ENCODE measurements around the gene ADAMTS17. TPM values are rescaled to one million over a fixed set of nuclear protein-coding genes. Genes with fewer than 3 reads are reported as not detected.
"Not testable (repeated sequence)": the region's sequence is repeated elsewhere in the genome, so short reads cannot be mapped to it uniquely, and the experiment has no call there.

The ADAMTS17 gene
- total RNA-seq, 1 experiment from 2014 or later = 0.25 TPM

GRCh38 chr15:99980752-99981151, 361.0 kb downstream of the ADAMTS17 start:
- DNase-seq (ENCODE audit: low spot score) = no peak

DNA sequence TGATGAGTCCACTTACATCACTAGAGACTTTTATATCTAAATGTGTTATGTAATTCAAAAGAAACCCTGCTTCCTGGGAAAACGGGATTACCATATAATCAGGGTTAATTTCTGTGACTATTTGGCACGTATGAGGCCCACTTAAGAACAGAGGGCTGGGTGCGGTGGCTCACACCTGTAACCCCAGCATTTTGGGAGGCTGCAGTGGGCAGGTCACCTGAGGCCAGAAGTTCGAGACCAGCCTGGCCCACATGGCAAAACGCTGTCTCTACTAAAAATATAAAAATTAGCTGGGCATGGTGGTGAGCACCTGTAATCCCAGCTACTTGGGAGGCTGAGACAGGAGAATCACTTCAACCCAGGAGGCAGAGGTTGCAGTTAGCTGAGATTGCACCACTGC, 361.9 kb downstream of the ADAMTS17 start:
- DNase-seq (ENCODE audit: low spot score) = not testable (repeated sequence)

DNA sequence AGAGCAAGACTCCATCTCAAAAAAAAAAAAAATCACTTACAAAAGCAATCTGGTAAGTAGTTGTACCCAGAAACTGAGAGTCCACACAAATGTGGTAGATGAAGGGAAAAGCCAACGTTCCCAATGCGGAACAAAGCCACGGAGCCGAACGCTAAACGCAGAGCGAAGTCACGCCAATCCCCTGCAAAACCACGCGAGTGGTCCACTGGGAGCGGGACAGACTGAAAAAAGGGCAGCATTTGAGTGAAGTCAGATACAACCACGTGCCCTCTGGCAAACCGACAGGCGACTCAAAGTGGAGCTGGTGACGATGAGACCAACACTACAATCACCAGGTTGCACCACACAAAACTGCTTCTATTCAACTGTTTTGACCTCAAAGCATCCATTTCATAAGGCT, 362.4 kb downstream of the ADAMTS17 start:
- no peak for DNase-seq (ENCODE audit: low spot score)

- no peak for DNase-seq (ENCODE audit: low spot score)
Measured at GRCh38 chr15:99978426-99978825, 363.3 kb downstream of the ADAMTS17 start.

GRCh38 chr15:99977929-99978328, 363.8 kb downstream of the ADAMTS17 start:
- DNase-seq (ENCODE audit: low spot score) = no peak

DNA sequence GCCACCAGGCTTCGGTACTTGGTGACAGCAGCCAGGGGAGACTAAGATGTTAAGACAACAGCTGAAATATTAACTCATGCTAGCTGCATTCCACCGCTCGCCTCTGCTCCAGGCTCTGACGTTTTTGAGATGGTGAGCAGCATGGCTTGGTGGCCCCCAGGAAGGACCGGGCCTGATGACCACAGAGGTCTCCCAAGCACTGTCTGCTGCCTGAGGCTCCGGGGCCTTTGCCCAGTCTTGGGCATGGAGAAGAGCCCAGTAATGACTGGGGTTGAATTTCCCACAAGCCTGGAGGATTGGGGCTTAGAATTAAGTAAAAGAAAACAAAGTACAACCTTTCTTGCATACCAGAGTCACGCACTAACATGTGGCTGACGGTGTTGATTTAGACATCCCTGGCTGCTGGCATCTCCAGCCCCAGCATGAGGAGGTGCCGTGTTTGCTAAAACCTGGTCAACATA, 364.9 kb downstream of the ADAMTS17 start:
- DNase-seq (ENCODE audit: low spot score) = peak; percentile 24

GRCh38 chr15:99976000-99976399, 365.8 kb downstream of the ADAMTS17 start:
- DNase-seq (ENCODE audit: low spot score) = no peak

DNA sequence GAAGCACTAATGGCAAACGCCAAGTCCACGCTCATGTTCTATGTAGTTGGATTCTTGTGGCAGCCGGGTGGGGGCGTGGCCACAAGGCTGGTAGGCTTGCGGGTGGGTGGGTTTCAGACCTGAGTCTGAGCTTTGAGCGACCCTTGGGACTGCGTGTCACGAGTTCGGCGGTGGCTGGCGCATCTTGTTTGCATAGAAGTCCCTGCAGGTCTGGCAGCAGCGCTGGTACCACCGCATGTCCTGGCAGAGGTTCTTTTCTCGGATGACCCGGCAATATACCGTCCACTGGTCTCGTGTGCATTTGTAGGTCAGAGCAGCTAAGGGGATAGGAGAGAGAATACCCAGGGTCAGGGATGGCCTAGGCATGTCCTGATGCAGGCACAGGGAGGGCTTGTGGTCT, 367.5 kb downstream of the ADAMTS17 start:
- no peak for DNase-seq (ENCODE audit: low spot score)

DNA sequence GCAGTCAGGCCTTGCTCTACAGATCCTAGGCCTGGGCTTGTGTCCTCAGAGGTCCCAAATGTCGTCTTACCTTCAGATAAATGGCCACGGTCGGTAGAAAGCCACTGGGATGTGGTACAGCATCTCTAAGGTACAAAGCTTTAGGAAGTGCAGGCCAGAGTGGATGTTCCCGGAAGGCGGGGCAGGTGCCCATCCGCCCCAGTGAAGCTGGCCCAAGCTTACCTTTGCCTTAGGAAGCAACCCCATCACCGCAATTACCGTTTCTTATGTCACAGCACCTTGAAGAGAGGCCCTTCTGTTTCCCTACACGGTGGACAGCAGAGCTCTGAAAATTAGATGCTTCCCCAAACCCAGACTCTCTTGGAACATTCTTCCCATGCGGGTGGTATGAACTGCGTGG, 368.4 kb downstream of the ADAMTS17 start:
- no peak for DNase-seq (ENCODE audit: low spot score)

DNA sequence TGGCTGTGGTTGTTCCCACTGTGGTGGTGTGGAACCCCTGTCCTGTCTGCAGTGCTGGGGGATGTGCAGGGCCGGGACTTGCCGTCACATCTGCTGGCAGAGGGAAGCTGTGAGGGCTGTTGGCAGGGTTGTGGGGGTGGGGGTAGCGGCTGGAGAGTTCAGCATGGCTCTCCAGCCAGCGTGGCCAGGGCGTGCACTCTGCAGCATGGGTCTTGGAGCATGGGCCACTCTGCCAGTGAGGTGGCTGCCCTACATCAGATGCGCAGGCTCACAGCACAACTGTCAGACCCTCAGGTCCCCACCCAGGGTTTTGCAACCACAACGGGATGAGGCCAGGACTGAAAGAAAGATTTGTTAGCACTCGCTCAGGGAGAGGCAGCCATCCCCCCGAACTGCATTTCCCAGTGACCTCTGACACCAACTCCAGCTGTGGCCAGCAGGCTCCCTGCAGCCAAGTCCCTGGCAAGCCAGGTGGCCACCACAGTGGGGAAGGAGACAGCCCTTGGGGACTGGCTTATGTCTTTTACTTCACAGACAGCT, 370.8 kb downstream of the ADAMTS17 start:
- no peak for DNase-seq (ENCODE audit: low spot score)

DNA sequence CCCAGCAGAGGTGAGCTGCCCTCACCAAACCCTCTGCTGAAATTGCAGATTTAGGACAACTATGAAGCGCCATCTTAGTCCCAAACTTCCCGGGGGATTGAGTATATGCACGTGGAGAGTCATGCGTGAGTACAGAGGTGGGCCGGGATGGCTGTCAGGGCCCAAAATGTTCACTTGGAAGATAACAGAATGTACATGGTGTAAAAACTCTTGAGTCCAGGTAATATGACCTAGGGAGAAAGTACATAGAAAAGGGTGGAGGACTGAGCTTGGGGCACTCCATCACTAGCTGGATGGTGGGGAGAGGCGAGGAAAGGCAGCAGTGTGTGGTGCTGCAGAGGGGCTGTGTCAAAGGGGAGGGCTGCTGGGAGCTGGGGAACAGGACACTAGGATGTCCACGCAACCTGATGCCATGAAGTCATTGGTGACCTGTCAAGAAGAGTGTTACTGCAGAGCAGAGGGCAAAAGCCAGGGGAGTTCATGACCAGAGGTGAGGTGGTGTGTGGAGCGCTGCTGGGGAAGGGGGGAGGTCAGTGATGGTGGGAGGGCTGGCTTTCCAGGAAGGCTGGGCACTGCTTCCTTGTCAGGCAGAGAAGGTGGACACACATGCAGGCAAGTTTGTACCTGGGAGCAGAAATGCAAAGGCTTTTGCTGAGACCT, 372.4 kb downstream of the ADAMTS17 start:
- no peak for DNase-seq (ENCODE audit: low spot score)

- peak; percentile 26 for DNase-seq (ENCODE audit: low spot score)
Measured at GRCh38 chr15:99967841-99968371, 373.9 kb downstream of the ADAMTS17 start.

DNA sequence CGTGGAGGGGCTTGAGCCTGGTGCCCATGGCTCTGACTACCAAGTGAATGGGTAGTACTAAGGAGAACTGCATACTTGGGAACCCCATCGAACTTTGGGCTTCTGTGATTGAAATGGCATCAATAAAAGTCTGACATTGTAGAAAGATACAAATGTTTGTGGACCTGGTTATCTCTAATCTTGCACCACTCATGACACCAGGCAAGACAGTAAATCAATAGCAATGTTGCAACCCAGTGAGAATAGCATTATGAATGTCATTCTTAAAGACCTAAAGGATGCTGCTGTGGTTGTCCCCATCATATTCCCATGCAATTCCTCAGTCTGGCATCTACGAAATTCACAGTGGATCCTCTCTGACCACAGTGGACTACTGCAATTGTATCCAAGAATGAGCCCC, 375.0 kb downstream of the ADAMTS17 start:
- no peak for DNase-seq (ENCODE audit: low spot score)

GRCh38 chr15:99965376-99965775, 376.4 kb downstream of the ADAMTS17 start:
- DNase-seq (ENCODE audit: low spot score) = no peak

DNA sequence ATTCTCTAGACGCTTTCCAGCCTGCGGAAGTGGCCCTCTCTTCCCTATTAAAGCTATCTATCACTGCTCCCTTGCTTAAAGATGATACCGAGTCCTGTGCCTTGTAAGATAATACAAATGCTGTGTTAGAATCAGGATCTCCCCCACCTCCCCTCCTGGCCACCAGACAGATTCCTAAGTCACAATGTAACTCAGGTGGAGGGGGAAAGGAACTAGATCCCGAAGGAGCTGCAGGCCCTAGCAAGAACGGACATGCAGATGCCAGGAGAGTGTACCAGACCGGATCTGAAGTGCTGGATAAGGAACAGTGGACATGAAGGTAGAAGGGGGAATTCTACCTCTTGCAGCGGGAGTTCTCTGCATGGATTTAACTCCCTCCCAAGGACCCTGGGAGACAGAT, 377.8 kb downstream of the ADAMTS17 start:
- DNase-seq (ENCODE audit: low spot score) = no peak

GRCh38 chr15:99963096-99963825, 378.5 kb downstream of the ADAMTS17 start:
- no peak for DNase-seq (ENCODE audit: low spot score)

DNA sequence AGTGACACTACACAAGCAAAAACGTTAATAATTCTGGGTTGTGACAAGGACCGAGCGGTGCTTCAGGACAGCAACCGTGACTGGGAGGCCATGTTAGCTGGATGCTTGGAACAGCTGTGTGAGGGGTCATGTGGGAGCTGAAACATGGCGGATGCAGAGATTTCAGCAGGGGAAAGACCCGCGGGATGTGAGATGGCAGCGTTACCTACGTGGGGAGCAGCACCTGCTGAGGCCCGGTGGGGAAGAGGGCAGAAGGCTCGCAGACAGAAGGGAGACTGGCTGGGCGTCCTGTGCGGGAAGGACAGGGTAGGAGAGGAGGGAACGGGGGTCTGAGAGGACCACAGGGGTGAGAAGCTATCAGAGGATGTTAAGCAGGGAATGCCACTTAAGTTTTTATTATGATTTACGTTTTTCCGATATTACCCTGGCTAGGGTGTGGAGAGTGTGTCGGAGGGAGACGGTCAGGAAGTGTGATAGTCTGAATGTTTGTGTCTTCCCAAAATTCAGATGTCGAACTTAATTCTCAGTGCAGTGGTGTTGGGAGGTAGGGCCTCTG, 379.7 kb downstream of the ADAMTS17 start:
- no peak for DNase-seq (ENCODE audit: low spot score)

DNA sequence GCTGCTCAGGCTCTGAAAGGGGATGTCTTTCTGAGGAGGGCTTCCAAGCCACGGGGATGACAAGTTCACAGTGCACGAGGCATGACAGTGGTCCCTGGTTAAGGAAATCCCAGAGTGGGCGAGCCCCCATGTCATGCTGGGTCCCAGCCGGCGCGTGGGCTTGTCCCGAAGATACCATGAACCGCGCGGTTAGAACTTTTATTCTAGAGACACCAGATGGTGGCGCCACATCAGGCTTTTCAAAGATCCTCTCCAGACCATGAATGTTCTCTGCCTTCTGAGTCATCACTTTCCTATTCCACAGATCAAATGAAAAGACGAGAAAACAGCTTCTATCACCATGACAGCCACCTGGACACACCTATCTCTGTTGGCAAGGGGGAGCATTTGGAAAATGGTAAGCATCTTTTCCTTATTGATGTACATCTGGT, 380.7 kb downstream of the ADAMTS17 start:
- DNase-seq (ENCODE audit: low spot score) = no peak

GRCh38 chr15:99959326-99959725, 382.4 kb downstream of the ADAMTS17 start:
- no peak for DNase-seq (ENCODE audit: low spot score)

DNA sequence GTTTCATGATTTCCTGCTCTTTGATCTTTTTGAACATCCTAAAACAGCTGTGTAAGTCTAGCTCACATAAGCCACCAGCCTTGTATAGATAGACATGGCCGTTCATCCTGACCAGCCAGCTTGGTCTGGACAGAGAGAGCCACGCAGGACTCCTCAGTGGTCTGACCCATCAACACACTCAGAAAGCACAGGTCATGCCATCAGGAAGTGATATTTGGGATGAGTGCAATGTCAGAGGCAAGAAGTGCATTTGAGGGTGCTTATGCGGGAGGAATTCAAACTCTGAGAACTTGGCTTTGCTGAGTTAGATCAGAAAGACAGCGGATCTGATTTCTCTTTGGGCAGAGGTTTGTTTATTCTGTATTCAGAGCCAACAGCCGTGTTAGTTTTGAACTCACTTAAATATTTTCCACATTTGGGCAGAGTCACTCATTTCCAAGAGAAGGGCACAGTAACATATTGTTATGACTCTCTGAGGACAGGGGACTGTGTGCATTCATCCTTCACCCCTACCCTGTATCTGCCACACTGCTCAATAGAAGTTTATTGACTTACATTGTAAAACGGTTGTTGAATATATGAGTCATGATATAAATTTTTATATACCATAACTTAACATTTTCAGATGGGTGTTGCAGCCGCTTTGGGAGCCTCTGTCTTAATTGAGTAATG, 383.2 kb downstream of the ADAMTS17 start:
- no peak for DNase-seq (ENCODE audit: low spot score)

DNA sequence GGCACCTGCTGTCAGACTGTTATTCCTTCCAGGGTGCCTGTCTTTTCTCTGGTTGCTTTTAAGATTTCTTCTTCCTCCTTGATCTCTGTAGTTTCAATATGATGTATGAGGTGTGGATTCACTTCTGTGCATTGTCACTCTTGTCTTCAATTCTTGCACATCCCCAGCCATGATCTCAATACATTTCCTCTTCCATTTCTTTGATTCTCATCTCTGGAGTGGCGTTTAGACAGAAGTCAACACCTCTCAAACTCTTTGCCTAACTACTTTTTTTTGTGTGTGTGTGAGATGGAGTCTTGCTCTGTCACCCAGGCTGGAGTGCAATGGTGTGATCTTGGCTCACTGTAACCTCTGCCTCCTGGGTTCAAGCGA, 384.1 kb downstream of the ADAMTS17 start:
- no peak for DNase-seq (ENCODE audit: low spot score)

All from H4 (cell line).